Calu3 (cell line): Measurements from ENCODE around the gene FABP6. TPM values are rescaled to one million over a fixed set of nuclear protein-coding genes. Genes with fewer than 3 reads are reported as not detected.

Experiments used
- BruUV-seq: library from RNA; stranded (reverse); fragments of 400-500 nt; replicated peaks from 2 replicates; lab custom pipeline; 2021; lab: Mats Ljungman, UMichigan
- CTCF ChIA-PET: fragments of 300-600 bp; sonication (Branson Sonifier 250); formaldehyde crosslinking; loops from one replicate; lab custom pipeline; 2022; ENCODE audit warnings: antibody characterized with exemption; lab: Charles Lee
- DNase-seq: peaks from one replicate; pipeline ENCODE4 v3.0.0; 2022
- H3K27ac Mint-ChIP-seq: one replicate; pipeline ENCODE4 v1.8.0; 2022; ENCODE audit warnings: mixed read lengths; ENCODE audit not compliant: unreplicated experiment
- H3K27me3 Mint-ChIP-seq: one replicate; pipeline ENCODE4 v1.8.0; 2022; ENCODE audit warnings: mixed read lengths; ENCODE audit not compliant: unreplicated experiment
- H3K36me3 Mint-ChIP-seq: one replicate; pipeline ENCODE4 v1.8.0; 2022; ENCODE audit warnings: mild to moderate bottlenecking, moderate library complexity, mixed read lengths; ENCODE audit not compliant: insufficient read depth, unreplicated experiment
- H3K4me1 Mint-ChIP-seq: one replicate; pipeline ENCODE4 v1.8.0; 2022; ENCODE audit warnings: mild to moderate bottlenecking, low read depth, mixed read lengths; ENCODE audit not compliant: unreplicated experiment
- H3K4me3 Mint-ChIP-seq: one replicate; pipeline ENCODE4 v1.8.0; 2022; ENCODE audit warnings: mild to moderate bottlenecking, low read depth, moderate library complexity, mixed read lengths; ENCODE audit not compliant: unreplicated experiment
- H3K9me3 Mint-ChIP-seq: one replicate; pipeline ENCODE4 v1.8.0; 2022; ENCODE audit warnings: low read depth, mixed read lengths; ENCODE audit not compliant: unreplicated experiment
- intact Hi-C: fragments of 100-400 bp; cut with micrococcal nuclease; formaldehyde crosslinking; loops from one replicate; pipeline ENCODE4 v1.10.0; 2022; ENCODE audit not compliant: unreplicated experiment
- total RNA-seq: library from RNA; stranded (reverse); gene quantifications from 2 replicates; pipeline ENCODE4 v1.2.3, GENCODE V29; 2022
- TF ChIP-seq, protein P1 (sequence below): fragments of 200-600 bp; IDR thresholded peaks from one replicate; pipeline ENCODE4 v1.8.0; 2022; ENCODE audit warnings: antibody characterized with exemption; ENCODE audit not compliant: unreplicated experiment

FABP6 gene
- total RNA-seq, 1 experiment from 2014 or later = 1.6 TPM

DNA sequence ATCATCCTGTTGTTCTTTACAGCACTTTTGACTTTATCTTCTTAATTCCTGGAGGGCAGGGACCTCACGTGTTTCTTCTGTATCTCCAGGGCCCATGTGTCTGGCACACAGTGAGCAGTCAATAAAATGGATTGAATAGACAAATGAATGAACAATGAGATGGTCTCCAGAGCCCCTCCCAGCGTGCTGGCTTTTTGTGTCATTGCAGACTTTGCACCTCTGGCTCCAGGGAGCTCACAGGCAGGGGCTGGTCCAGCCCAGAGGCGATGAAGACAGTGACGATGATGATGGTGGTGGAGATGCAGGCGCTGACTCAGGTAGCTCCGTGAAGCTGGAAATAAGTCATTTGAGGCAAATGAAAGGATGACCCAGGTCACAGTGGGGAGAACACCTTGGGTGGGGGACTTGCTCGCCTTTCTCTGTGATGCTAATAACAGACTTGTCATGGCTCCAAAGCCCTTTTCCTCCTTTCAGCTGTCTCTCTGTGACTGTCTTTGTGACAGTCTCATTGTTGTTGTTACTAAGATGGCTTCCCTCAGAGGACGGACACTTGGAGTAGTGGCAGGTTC is 30.4 kb upstream of the FABP6 start:
- DNase-seq = no peak
- TF ChIP-seq, protein P1, sequence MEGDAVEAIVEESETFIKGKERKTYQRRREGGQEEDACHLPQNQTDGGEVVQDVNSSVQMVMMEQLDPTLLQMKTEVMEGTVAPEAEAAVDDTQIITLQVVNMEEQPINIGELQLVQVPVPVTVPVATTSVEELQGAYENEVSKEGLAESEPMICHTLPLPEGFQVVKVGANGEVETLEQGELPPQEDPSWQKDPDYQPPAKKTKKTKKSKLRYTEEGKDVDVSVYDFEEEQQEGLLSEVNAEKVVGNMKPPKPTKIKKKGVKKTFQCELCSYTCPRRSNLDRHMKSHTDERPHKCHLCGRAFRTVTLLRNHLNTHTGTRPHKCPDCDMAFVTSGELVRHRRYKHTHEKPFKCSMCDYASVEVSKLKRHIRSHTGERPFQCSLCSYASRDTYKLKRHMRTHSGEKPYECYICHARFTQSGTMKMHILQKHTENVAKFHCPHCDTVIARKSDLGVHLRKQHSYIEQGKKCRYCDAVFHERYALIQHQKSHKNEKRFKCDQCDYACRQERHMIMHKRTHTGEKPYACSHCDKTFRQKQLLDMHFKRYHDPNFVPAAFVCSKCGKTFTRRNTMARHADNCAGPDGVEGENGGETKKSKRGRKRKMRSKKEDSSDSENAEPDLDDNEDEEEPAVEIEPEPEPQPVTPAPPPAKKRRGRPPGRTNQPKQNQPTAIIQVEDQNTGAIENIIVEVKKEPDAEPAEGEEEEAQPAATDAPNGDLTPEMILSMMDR = no peak
- H3K9me3 Mint-ChIP-seq = no peaks in the 10 kb centered on the region
- intact Hi-C loops = loop anchor here (1.0 to 5.0 kb wide), 3 partner anchors 117 to 192 kb away; no protein-coding TSS in a partner anchor
- no peak overlapping the region for H3K27ac Mint-ChIP-seq
- H3K27me3 Mint-ChIP-seq = no peaks in the 10 kb centered on the region
- BruUV-seq = no TSS peak
- no peaks in the 10 kb centered on the region for H3K4me1 Mint-ChIP-seq
- CTCF ChIA-PET = interaction anchor here (0.6 to 1.3 kb wide), 3 partner anchors 13 to 146 kb away, joined by 3 to 8 read pairs (median 4); no protein-coding TSS in a partner anchor
- peaks cover 5% of the 10 kb centered on the region for H3K36me3 Mint-ChIP-seq
- peak overlapping the region; percentile 68 for H3K4me3 Mint-ChIP-seq

DNA sequence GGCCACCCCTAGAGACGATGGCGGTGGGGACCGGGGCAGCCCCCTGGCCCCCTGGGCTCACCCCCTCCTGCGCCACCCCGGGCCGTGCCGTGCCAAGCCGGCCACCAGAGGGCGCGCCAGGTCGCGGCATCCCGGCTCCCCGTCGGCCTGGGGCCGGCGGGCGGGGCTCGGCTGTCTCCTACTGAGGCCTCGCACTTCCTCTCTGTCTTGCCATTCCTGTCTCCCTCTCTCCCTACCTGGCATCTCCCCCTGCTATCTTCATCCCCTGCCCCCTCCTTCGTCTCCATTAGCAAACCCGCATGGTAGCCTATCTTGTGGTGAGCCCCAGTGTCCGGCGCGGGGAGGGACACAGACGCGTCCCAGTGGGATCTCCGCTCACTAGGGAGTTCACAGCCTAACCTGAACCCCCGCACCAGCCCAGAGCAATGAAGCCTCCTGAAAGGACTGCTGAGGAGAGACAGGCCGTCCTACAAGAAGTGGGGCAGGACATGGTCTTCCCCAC is 29.8 kb upstream of the FABP6 start:
- Mint-ChIP-seq H3K9me3 (no peaks in the 10 kb centered on the region), H3K4me1 (no peaks in the 10 kb centered on the region), H3K36me3 (peaks cover 3% of the 10 kb centered on the region), H3K4me3 (peak overlapping the region; percentile 68), H3K27me3 (no peaks in the 10 kb centered on the region), H3K27ac (peak overlapping the region; percentile 38)
- TF ChIP-seq, protein P1 = peak; percentile 98
- BruUV-seq = no TSS peak
- intact Hi-C loops = loop anchor here (1.0 to 5.0 kb wide), 3 partner anchors 117 to 192 kb away; no protein-coding TSS in a partner anchor
- CTCF ChIA-PET = interaction anchor here (0.6 to 1.3 kb wide), 3 partner anchors 13 to 146 kb away, joined by 3 to 8 read pairs (median 4); no protein-coding TSS in a partner anchor
- peak; percentile 92 for DNase-seq

DNA sequence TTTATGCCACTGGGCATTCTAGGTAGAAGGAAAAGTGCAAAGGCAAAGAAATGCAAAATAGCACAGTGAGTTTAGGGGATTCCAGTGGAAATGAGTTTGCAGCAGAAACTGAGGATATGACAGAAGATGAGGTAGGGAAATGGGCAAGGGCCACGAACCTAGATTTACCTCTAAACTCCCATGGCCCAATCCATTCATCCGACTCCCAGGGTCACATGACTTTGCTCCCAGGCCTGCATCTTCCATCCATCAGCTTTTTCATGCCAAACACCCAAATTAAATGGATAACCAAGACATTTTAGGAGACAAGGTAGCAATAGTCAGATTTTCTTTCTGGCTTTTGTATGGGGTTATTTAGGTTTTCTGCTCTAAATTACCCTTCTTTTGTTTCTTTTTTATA is 22.2 kb upstream of the FABP6 start:
- no peak overlapping the region for H3K27ac Mint-ChIP-seq
- H3K4me3 Mint-ChIP-seq = no peak overlapping the region
- H3K36me3 Mint-ChIP-seq = peaks cover 6% of the 10 kb centered on the region
- CTCF ChIA-PET = no interaction called here
- intact Hi-C loops = loop anchor here (5.0 kb wide), 1 partner anchor 1055 kb away; no protein-coding TSS in a partner anchor
- no peaks in the 10 kb centered on the region for H3K27me3 Mint-ChIP-seq
- DNase-seq = no peak
- H3K4me1 Mint-ChIP-seq = peaks cover 26% of the 10 kb centered on the region
- no TSS peak for BruUV-seq
- TF ChIP-seq, protein P1 = no peak
- no peaks in the 10 kb centered on the region for H3K9me3 Mint-ChIP-seq

DNA sequence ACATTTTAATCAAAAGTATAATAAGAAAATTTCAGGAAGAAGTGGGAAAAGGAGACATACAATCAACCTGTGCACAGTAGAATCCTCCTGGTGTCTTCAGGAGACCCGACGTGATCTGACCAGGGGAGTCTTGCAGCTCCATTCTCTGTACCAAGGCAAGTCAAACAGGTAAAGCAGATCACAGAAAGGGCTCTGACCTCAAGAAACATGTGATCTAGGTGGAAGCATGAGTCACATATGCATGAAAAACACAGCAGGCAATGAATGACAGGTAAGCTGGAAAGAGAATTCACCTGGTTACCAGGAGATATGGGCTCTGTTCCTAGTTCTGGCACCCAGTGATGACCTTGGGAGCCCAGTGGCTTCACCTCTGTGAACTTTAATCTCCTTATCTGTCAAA is 19.4 kb upstream of the FABP6 start:
- CTCF ChIA-PET = interaction anchor here (1.0 kb wide), 1 partner anchor 129 kb away, joined by 6 read pairs; no protein-coding TSS in a partner anchor
- TF ChIP-seq, protein P1 = no peak
- BruUV-seq = no TSS peak
- peaks cover 6% of the 10 kb centered on the region for H3K36me3 Mint-ChIP-seq
- intact Hi-C loops = loop anchor here (5.0 kb wide), 1 partner anchor 1058 kb away; no protein-coding TSS in a partner anchor
- peak overlapping the region; percentile 82 for H3K27ac Mint-ChIP-seq
- DNase-seq = peak; percentile 56
- H3K4me1 Mint-ChIP-seq = peaks cover 26% of the 10 kb centered on the region
- H3K27me3 Mint-ChIP-seq = no peaks in the 10 kb centered on the region
- H3K9me3 Mint-ChIP-seq = no peaks in the 10 kb centered on the region
- no peak overlapping the region for H3K4me3 Mint-ChIP-seq
